Erythroblast (primary cell): ENCODE results near the gene HSF2BP.

ENCODE experiments used
- GATA1 ChIP-seq: IDR thresholded peaks from 2 replicates; pipeline ENCODE4 v1.6.1; 2011; ENCODE audit warnings: low read depth, mild to moderate bottlenecking, control low read depth, low read length, moderate library complexity
- POLR2A ChIP-seq: IDR thresholded peaks from 2 replicates; pipeline ENCODE4 v1.6.1; 2011; ENCODE audit warnings: mild to moderate bottlenecking, low read length

DNA sequence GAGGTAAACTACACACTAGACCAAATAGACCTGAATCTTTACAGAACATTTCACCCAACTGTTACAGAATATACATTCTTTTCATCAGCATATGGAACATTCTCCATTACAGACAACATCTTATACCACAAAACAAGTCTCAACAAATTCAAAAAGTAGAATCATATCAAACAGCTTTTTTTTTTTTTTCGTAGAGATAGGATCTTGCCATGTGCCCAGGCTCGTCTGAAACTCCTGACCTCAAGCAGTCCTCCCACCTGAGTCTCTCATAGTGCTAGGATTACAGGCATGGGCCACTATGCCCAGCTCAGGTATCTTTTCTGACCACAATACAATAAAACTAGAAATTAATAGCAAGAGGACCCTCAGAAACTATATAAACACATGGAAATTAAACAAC, 36.5 kb downstream of the HSF2BP start:
- no peak for TF ChIP-seq POLR2A
- TF ChIP-seq GATA1: no peak
